GM19324 (cell line): ENCODE measurements around the gene KIF23.
A peak's percentile ranks its signal among the peaks of the same experiment; 100 is the strongest.

Experiments used
- ATAC-seq: cut with Tn5 transposase; IDR thresholded peaks from one replicate; pipeline ENCODE4 v1.9.1; 2021; ENCODE audit warnings: mild to moderate bottlenecking, moderate library complexity; ENCODE audit not compliant: unreplicated experiment, low FRiP score

The KIF23 gene

GRCh38 chr15:69394556-69395282 lies 19.4 kb upstream of the KIF23 start:
- ATAC-seq = no peak

- ATAC-seq = no peak
These were observed 18.7 kb upstream of the KIF23 start for GRCh38 chr15:69395460-69395859.

- ATAC-seq = no peak
These were observed 18.2 kb upstream of the KIF23 start for GRCh38 chr15:69395991-69396390.

DNA sequence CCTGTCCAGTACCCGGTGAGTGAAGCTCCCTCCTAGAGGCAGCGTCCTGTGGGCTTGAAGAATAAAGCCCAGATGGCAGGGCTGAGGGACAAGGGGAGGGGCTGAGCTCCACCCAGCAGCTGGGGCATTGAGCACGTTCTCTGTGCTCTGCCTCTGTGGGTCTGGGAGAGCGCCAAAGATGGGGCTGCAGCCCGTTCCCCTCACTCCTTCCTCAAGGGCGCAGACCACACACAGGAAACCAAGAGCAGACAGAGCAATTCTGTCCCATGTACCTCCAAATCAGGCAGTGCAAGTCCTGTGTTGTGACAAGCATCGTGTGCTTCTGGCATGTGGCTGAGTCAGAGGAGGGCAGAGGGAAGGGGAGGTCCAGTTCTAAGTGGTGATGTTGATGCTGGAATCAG lies 15.7 kb upstream of the KIF23 start:
- no peak for ATAC-seq

GRCh38 chr15:69400850-69401249 lies 13.3 kb upstream of the KIF23 start:
- ATAC-seq = no peak

- no peak for ATAC-seq
These were observed 11.3 kb upstream of the KIF23 start for GRCh38 chr15:69402816-69403215.

- ATAC-seq = no peak
These were observed 10.6 kb upstream of the KIF23 start for GRCh38 chr15:69403594-69403993.

DNA sequence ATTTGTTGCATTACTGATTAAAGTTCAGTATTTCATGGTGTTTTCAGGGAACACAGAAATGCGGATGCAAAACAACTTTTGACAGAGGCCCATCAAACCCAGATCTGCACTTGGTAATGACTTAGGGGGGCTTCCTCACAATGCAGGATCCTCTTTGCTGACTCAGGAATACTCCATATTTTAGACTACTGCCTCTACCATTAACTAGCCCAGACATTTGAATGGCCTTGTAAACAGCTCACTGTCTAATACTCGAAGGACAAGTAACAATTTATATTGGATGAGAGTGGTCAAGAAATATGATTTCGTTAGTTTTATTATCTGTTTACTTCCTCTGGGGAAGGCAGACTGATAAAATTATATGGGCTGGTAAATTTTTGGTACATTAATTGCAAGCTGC lies 9.0 kb upstream of the KIF23 start:
- no peak for ATAC-seq

DNA sequence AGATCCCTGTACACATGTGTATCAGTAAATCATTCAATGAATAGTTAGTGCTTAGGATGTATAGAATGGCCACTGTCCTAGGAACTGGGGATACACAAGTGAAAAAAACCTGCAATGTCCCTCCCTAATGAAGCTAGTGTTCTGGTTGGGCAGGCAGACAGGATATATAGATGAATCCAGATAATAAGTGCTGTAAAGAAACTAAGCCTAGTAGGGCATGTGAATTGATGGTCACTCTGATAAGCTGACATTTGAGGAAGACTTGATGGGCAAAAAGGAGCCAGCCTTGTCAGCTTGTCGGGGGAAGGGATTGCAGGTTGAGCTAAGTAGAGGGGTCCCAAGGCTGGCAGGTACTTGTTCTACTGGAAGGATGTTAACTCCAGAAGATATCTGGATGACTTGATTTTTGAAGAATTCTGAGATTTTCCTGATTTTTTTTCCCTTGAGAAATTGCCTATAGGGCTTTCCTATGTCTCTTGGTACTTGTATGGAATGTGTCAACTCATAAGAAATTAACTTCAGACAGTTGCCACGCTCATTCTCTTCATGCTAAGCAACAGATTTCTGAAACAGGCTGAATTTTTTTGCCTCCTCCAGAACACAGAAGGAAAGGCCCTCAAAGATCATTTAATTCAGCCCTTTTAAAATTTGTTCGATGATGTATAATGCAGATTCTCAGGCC lies 6.3 kb upstream of the KIF23 start:
- ATAC-seq = no peak

GRCh38 chr15:69408841-69409240 lies 5.3 kb upstream of the KIF23 start:
- ATAC-seq = no peak

- no peak for ATAC-seq
These were observed 3.8 kb upstream of the KIF23 start for GRCh38 chr15:69410248-69410874.

DNA sequence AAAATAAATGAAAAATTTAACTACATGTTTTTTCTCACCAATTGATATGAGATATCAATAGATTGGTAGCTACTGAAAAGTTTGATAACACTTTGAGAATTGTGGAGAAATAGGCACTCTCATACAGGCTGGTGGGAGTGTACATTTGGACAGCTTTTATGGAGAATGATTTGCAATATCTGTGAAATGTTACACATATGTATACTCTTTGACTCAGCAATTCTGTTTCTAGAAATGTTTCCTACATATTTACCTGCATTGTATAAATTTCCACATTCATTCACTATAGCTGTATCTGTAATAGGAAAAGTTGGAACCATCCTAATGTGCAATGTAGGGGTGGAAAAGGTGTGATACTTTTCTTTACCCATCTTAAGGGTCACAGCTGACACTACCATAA lies 1.9 kb upstream of the KIF23 start:
- ATAC-seq = no peak

DNA sequence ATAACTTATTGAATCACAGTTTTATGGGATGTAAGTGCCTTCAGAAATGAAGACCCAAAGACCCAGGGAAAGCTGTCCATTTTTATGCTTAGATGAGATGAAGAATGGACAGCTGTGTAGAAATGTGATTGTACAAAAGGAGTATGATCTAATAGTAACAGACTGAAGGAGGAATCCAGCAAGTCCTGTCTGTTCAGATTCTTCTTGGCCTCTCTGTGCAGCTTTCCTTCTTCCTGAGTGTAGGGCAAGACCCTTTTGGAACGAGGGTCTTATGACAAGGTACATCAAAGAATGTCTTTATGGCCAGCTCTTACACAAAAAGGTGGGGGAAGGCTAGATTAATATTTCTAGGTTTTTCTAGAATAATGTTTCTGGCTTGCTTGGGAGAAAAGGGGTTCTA lies 1.4 kb upstream of the KIF23 start:
- ATAC-seq = no peak

DNA sequence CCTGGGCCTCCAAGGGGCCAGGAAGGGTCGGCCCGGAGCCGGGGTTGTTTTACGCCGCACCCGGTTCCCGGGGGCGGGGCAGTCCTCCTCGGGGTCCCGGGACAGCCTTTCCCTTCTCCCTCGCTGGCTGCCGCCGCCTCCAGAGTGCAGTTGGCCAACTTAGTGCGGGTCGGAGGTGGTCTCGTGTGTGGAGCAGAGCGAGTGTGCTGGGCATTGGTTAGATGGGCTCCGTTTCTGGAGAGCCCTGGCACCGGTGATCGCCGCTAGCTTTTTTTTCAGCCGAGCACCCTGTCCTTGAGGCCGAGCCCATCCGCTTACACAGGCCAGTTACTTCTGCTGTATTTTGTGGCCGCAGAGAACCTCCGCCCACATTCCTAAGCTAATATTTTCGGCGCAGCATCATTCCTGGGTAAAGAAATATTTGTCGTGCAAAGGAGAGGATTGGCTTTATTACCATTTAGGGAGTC lies 585 bp downstream of the KIF23 start:
- peak; percentile 40 for ATAC-seq

DNA sequence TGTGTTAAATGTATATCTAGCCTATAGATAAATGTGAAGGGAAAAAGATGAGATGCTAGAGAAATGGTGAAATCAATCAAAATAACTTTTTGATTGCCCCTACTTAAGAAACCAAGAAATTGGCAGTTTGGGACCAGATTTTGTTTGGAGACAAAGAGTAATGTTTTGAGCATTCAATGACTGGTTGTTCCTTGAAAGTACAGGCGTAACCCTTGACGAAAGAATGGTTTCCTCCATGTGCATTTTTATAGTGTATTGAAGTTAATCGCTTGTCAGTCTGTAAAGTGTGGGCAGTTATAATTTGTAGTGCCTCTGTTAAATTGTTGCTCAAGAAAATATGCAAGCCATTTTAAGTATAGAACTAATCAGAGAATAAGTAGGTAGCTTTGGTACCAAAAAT lies 1.2 kb downstream of the KIF23 start:
- ATAC-seq = no peak

DNA sequence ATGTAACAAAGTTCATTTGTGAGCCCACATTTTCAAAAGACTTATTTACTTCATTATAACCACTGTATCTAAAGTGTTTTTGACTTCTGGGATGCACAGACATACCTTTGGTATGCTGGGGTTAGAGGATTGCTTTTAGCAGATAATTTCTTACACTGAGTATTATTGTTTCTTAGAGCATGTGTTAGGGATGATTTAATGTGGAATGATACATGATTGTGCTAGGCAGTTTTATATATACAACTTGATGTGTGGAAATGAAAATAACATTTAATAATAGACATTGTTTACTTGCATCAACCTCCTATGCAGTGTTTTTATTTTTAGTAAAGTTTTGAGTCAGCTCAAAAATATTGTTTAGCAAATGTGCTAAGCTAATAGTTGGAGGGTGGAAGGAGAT lies 3.4 kb downstream of the KIF23 start:
- ATAC-seq = no peak

GRCh38 chr15:69421498-69421897 lies 7.3 kb downstream of the KIF23 start:
- no peak for ATAC-seq

GRCh38 chr15:69422336-69422895 lies 8.3 kb downstream of the KIF23 start:
- ATAC-seq = no peak

- ATAC-seq = no peak
These were observed 9.9 kb downstream of the KIF23 start for GRCh38 chr15:69424001-69424400.

- ATAC-seq = no peak
These were observed 10.7 kb downstream of the KIF23 start for GRCh38 chr15:69424748-69425413.

DNA sequence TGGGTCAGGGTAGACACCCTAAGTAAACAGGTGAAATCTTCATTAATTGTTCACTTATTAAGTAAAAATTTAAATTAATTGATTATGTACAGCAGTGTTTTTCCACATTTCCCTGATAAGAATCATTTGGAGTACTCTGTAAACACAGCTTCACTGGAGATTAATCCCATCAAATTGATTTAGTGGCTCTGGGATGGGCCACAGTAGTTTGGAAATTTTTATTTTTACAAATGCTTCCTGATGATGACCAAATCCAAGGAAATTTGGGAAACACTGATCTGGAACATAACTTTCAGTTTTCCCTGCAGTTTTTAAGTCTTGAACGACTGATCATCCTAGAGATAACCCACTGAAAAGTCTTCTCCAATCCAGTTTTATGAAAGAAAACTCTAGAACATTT lies 19.7 kb downstream of the KIF23 start:
- ATAC-seq = no peak
